IPS-NIHi7 (cell line): ENCODE measurements around the gene SCARB2.
A peak's percentile ranks its signal among the peaks of the same experiment; 100 is the strongest.

Experiments
- DNase-seq: peaks from one replicate; pipeline ENCODE4 v3.0.0; 2012; ENCODE audit warnings: mixed read lengths; ENCODE audit errors: extremely low spot score

Gene SCARB2

GRCh38 chr4:76153356-76153755 lies 60.3 kb downstream of the SCARB2 start:
- no peak for DNase-seq

- DNase-seq = peak; percentile 96
Observed at GRCh38 chr4:76148142-76148865, 65.3 kb downstream of the SCARB2 start, which contains the start of gene NUP54. Gene NUP54 (minus strand): TSS chr4:76148397. CDS start chr4:76148374, 23 bp downstream.

DNA sequence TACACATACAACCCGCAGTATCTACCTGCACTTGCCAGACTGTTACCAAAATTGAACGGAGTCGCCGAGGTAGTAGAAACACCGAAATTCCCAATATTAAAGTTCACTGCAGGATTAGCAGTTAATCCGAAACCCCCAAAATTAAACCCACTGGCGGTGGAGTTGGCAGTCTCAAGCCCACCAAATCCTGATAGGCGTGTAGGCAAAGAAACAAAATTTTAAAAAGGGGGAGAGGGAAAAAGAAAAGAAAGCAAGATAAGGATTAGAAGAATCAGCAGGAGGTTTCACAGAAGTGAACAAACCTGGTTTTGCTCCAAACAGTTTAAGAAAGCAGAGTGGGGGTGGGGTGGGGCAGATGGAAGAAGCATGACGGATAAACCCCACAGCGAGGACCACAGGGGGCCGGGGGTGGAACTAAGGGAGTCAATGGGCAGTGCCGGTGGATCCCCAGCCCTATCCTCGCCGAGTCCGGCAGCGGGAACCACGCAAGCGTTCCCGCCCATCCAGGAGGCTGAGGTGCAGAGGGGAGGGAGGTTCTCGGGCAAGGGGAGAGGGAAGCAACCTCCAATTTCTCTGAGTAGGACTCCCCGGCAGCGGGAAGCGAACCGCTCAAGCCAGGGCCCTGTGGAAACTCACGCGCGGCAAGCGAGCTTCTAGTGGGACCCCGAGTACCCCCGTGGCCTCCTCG lies 66.0 kb downstream of the SCARB2 start:
- peak; percentile 95 for DNase-seq

DNA sequence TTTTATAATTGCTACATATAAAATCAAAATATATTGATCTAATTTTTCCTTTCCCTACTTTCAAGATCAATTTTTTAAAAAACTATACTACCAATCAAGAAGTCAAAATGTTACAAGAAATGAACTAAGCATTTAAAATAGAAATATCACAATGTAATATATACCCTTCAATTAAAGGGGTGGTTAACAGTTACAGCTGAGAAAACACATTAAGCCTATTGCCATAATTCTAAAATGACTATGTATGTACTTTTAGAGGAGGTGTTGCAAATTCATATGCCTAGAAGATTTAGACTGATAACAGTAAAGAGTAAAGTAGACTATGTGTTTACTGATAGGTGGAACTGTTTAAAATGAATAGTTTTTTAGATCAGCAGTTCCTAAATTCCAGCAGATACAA lies 69.1 kb downstream of the SCARB2 start:
- no peak for DNase-seq

DNA sequence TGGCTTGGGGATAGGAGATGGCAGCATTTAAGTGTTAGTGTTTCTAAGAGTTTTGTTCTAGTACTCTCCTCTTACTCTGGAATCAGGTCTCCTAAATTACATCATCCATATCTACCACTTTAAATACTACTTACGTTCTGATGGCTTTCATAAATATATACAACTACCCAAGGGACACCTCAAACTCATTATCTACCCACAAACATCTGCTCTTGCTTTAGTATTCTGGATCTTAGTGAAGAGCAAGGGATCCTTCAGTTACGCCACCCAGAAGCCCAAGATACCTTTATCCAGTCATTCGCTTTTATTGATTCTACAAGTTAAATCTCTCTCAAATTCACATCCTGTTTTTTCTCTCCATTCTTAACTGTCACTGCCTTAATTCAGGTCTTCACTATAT lies 72.4 kb downstream of the SCARB2 start:
- no peak for DNase-seq

DNA sequence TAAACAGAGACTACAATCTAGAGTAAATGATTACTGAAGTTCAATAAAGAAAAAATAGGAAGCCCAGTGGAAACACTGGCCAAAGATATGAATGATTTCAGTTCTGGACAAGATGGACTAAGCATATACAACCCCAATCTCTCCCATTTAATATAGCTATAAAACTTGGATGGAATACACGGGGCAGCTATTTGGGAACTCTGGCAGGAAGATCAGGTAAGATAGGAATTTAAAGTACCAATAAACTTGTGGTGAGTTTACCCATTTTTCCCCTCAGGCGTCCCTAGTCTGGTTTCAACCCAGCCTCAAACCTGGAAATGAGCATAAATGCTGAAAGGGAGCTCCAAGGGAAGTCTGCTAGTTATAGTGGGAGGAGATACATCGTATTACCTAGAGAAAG lies 85.9 kb downstream of the SCARB2 start:
- DNase-seq = no peak

DNA sequence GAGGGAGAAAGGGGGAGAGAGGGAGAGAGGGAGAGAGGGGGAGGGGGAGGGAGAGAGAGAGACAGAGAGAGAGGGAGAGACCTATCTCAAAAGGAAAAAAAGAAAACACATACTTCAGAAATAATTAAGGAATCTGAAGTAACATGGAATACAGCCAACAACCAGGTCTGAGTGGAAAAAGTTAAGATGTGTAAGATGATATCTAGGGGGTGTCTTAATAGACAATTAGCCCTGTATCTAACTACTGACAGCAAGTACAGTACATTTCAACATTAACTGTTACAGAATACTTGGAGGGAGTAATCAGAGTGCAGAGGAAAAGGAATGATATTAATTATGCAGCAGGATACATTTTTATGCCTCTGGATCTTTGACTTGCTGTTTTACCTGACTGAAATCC lies 87.8 kb downstream of the SCARB2 start:
- no peak for DNase-seq

DNA sequence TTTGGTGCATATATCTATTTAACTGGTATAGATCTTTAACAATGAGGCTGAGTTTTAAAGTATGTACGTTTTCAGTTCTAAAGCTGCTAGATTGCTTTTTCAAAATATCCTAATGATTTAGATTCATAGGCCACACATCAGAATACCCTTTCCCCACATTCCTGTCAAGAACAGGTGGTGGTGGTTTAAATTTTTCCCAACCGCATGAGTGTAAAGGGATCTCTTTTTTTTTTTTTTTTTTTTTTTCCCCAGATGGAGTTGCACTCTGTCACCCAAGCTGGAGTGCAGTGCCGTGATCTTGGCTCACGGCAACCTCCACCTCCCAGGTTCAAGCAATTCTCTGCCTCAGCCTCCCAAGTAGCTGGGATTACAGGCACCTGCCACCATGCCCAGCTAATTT lies 93.4 kb downstream of the SCARB2 start:
- DNase-seq = no peak

DNA sequence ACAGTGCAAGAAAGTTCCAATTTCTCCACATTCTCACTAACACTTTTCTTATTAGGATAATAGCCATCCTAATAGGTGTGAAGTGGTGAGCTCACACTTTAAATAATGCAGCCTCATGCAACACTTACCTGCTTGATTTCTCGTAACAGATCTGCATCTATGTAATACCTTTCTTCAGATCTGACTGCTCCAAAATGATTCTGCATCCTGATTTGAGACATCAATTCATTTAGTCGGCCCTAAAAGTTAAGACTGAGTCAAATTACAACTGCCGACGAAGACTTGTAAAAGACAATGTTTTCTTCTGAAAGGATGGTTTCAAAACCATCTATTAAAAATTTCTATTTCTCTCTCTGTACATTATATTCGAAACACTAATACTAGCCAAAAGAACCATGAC lies 96.1 kb downstream of the SCARB2 start:
- no peak for DNase-seq

DNA sequence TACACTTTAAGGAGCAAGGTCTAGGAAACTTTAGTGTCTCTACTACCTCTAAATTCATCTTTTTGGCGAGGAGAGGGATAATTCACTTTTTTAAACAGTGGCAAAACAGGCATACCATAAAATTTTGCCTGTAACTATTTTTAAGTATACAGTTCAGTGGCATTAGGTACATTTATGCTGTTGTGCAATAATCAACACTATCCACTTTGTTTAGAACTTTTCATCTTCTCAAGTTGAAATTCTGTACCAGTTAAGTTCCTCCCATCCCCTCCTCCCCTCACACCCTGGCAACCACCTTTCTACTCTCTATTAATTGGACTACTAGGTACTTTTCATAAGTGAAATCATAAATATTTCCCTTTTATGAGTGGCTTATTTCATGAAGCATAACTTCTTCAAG lies 96.8 kb downstream of the SCARB2 start:
- no peak for DNase-seq
